Glutamatergic neuron (in vitro differentiated cells): ENCODE data around the gene ADCY2. TPM values are rescaled to one million over a fixed set of nuclear protein-coding genes. Genes with fewer than 3 reads are reported as not detected.

ENCODE experiments used
- DNase-seq: peaks from one replicate; pipeline ENCODE4 v3.0.0; 2022
- H3K27ac Mint-ChIP-seq: one replicate; pipeline ENCODE4 v1.8.0; 2020; ENCODE audit warnings: mild to moderate bottlenecking, mixed read lengths, inconsistent platforms; ENCODE audit not compliant: unreplicated experiment
- H3K27me3 Mint-ChIP-seq: one replicate; pipeline ENCODE4 v1.8.0; 2020; ENCODE audit warnings: mild to moderate bottlenecking, moderate library complexity, mixed read lengths, inconsistent platforms; ENCODE audit not compliant: unreplicated experiment
- H3K36me3 Mint-ChIP-seq: one replicate; pipeline ENCODE4 v1.8.0; 2020; ENCODE audit warnings: mild to moderate bottlenecking, mixed read lengths, inconsistent platforms; ENCODE audit not compliant: unreplicated experiment
- H3K4me1 Mint-ChIP-seq: one replicate; pipeline ENCODE4 v1.8.0; 2020; ENCODE audit warnings: mild to moderate bottlenecking, low read depth, mixed read lengths, inconsistent platforms; ENCODE audit not compliant: unreplicated experiment
- H3K4me3 Mint-ChIP-seq: one replicate; pipeline ENCODE4 v1.8.0; 2020; ENCODE audit warnings: mild to moderate bottlenecking, mixed read lengths, inconsistent platforms; ENCODE audit not compliant: unreplicated experiment
- H3K9me3 Mint-ChIP-seq: one replicate; pipeline ENCODE4 v1.8.0; 2020; ENCODE audit warnings: mild to moderate bottlenecking, moderate library complexity, mixed read lengths, inconsistent platforms; ENCODE audit not compliant: unreplicated experiment
- CTCF ChIP-seq: fragments of 200-600 bp; sonication (generic); IDR thresholded peaks from one replicate; pipeline ENCODE4 v1.5.0; 2021; ENCODE audit not compliant: partially characterized antibody, unreplicated experiment
- total RNA-seq: library from RNA; stranded (reverse); fragmentation: NEBNext Ultra II Directional; extraction: Animal tissue kit (Norgen Biotek cat#: 25700); gene quantifications from one replicate; pipeline ENCODE4 v1.2.1, GENCODE V29; 2021; ENCODE audit not compliant: unreplicated experiment

Gene ADCY2
- total RNA-seq, 1 donor from 2014 or later, result 3.8 TPM

- H3K27me3 Mint-ChIP-seq, result peaks cover 1% of the 10 kb centered on the region
- no peaks in the 10 kb centered on the region for H3K36me3 Mint-ChIP-seq
- H3K27ac Mint-ChIP-seq, result no peak overlapping the region
- H3K9me3 Mint-ChIP-seq, result peaks cover 1% of the 10 kb centered on the region
- no peaks in the 10 kb centered on the region for H3K4me1 Mint-ChIP-seq
- DNase-seq, result peak; percentile 66
- H3K4me3 Mint-ChIP-seq, result no peak overlapping the region
- no peak for TF ChIP-seq CTCF
Observed at GRCh38 chr5:7592910-7593309, 197.0 kb downstream of the ADCY2 start.

- no peaks in the 10 kb centered on the region for H3K4me1 Mint-ChIP-seq
- no peak overlapping the region for H3K27ac Mint-ChIP-seq
- peaks cover 1% of the 10 kb centered on the region for H3K9me3 Mint-ChIP-seq
- TF ChIP-seq CTCF, result no peak
- peaks cover 3% of the 10 kb centered on the region for H3K27me3 Mint-ChIP-seq
- DNase-seq, result peak; percentile 22
- no peak overlapping the region for H3K4me3 Mint-ChIP-seq
- no peaks in the 10 kb centered on the region for H3K36me3 Mint-ChIP-seq
Observed at GRCh38 chr5:7597059-7597642, 201.2 kb downstream of the ADCY2 start.

GRCh38 chr5:7606840-7607465 is 211.0 kb downstream of the ADCY2 start:
- Mint-ChIP-seq H3K27me3 (no peaks in the 10 kb centered on the region), H3K36me3 (no peaks in the 10 kb centered on the region), H3K4me1 (no peaks in the 10 kb centered on the region), H3K9me3 (peaks cover 2% of the 10 kb centered on the region), H3K27ac (no peak overlapping the region), H3K4me3 (no peak overlapping the region)
- no peak for DNase-seq
- no peak for TF ChIP-seq CTCF

- no peak for TF ChIP-seq CTCF
- H3K4me1 Mint-ChIP-seq, result no peaks in the 10 kb centered on the region
- H3K27me3 Mint-ChIP-seq, result no peaks in the 10 kb centered on the region
- H3K4me3 Mint-ChIP-seq, result no peak overlapping the region
- no peaks in the 10 kb centered on the region for H3K36me3 Mint-ChIP-seq
- H3K9me3 Mint-ChIP-seq, result no peaks in the 10 kb centered on the region
- no peak for DNase-seq
- no peak overlapping the region for H3K27ac Mint-ChIP-seq
Observed at GRCh38 chr5:7608772-7609171, 212.8 kb downstream of the ADCY2 start.

GRCh38 chr5:7609726-7610125 is 213.8 kb downstream of the ADCY2 start:
- DNase-seq, result no peak
- H3K9me3 Mint-ChIP-seq, result no peaks in the 10 kb centered on the region
- no peaks in the 10 kb centered on the region for H3K36me3 Mint-ChIP-seq
- H3K27ac Mint-ChIP-seq, result no peak overlapping the region
- no peak overlapping the region for H3K4me3 Mint-ChIP-seq
- H3K4me1 Mint-ChIP-seq, result no peaks in the 10 kb centered on the region
- no peaks in the 10 kb centered on the region for H3K27me3 Mint-ChIP-seq
- no peak for TF ChIP-seq CTCF
